ENCODE data around the gene TBC1D19. TPM values are rescaled to one million over a fixed set of nuclear protein-coding genes. Genes with fewer than 3 reads are reported as not detected.

Gene TBC1D19
- total and polyA plus RNA-seq, 4 donors: 1.2 to 5.8 (median 2.2) TPM

DNA sequence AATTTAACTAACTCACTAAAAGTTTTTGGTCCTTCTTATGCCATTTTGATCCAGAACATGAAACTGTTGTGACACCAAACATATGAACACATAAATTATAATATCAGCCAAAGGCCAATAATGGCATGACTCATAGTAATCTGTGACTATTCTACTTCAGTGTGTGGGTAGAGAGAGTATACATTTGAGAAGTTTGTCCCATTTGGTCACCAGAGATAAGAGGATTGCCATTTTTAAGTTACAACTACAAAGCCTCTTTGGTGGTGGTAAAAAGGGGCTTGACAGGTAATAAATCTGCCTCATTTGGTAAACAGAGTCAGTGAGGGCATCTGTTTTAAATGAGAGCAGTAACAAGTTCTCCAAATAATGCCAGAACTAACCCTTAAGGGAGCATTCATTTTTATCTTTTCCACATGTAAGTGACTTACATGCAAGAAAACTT, 117.9 kb downstream of the TBC1D19 start:
- TF ChIP-seq, protein P1, sequence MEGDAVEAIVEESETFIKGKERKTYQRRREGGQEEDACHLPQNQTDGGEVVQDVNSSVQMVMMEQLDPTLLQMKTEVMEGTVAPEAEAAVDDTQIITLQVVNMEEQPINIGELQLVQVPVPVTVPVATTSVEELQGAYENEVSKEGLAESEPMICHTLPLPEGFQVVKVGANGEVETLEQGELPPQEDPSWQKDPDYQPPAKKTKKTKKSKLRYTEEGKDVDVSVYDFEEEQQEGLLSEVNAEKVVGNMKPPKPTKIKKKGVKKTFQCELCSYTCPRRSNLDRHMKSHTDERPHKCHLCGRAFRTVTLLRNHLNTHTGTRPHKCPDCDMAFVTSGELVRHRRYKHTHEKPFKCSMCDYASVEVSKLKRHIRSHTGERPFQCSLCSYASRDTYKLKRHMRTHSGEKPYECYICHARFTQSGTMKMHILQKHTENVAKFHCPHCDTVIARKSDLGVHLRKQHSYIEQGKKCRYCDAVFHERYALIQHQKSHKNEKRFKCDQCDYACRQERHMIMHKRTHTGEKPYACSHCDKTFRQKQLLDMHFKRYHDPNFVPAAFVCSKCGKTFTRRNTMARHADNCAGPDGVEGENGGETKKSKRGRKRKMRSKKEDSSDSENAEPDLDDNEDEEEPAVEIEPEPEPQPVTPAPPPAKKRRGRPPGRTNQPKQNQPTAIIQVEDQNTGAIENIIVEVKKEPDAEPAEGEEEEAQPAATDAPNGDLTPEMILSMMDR (IDR thresholded peaks at IDR 0.05; ENCODE audit: low read depth, low read length, missing input control): no peak
- no peak for TF ChIP-seq JUND (IDR thresholded peaks at IDR 0.05)
- no peak for TF ChIP-seq EGR1 (IDR thresholded peaks at IDR 0.05; ENCODE audit: low read depth in 2 of 2)
- no peak for TF ChIP-seq HNF4G (IDR thresholded peaks at IDR 0.05)
- TF ChIP-seq SP1 (IDR thresholded peaks at IDR 0.05): no peak
- no peak for TF ChIP-seq HNF4A (conservative IDR thresholded peaks at IDR 0.05)
- no peak for TF ChIP-seq TAF1 (conservative IDR thresholded peaks at IDR 0.05)
- no peak for TF ChIP-seq FOXA1 (IDR thresholded peaks at IDR 0.05)
- no peak for TF ChIP-seq GABPA (IDR thresholded peaks at IDR 0.05 in 1 of 2, conservative IDR thresholded peaks at IDR 0.05 in 1 of 2)
- no peak for TF ChIP-seq RXRA (IDR thresholded peaks at IDR 0.05)
- H3K4me3 ChIP-seq (ENCODE audit: low read depth in 1 of 3, low read length in 3 of 3): no peak overlapping the region
- H3K9me3 ChIP-seq (ENCODE audit: control insufficient read depth in 4 of 4, low read length in 3 of 4): no peaks in the 10 kb centered on the region
- H3K9ac ChIP-seq (ENCODE audit: low read depth in 1 of 2, low read length in 2 of 2): no peak overlapping the region
- no peaks in the 10 kb centered on the region for H3K36me3 ChIP-seq (ENCODE audit: control insufficient read depth in 4 of 4, insufficient read depth in 3 of 4, low read depth in 1 of 4, low read length in 3 of 4)
- no peaks in the 10 kb centered on the region for H3K27me3 ChIP-seq (ENCODE audit: control insufficient read depth in 4 of 4, insufficient read depth in 4 of 4, low read length in 3 of 4)
- no peak overlapping the region for H3K27ac ChIP-seq (ENCODE audit: low read depth in 1 of 2, low read length in 2 of 2)
- no peaks in the 10 kb centered on the region for H3K4me1 ChIP-seq (ENCODE audit: control insufficient read depth in 4 of 4, insufficient read depth in 4 of 4, low read length in 3 of 4)
- DNase-seq (ENCODE audit: low spot score): no peak

DNA sequence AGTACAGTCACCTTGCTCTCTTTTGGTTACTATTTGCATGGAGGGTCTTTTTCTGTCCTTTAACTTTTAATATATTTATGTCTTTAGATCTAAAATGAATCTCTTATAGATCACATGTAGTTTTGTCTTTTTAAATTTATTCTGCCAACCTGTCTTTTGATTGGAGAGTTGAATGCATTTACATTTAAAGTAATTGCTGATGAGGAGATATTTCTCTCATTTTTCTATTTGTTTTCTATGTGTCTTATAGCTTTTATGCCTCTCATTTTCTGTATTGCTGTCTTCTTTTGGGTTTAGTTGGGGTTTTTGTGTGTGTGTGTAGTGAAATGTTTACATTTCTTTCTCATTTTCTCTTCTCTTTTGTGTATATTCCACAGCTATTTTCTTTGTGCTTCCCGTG, 123.5 kb downstream of the TBC1D19 start:
- WGBS: 96% methylated on average over 1 of the region's 1 CpG
- TF ChIP-seq SP1 (IDR thresholded peaks at IDR 0.05) (no peak), FOXA2 (IDR thresholded peaks at IDR 0.05) (no peak), GABPA (IDR thresholded peaks at IDR 0.05 in 1 of 2, conservative IDR thresholded peaks at IDR 0.05 in 1 of 2) (no peak), HNF4A (conservative IDR thresholded peaks at IDR 0.05) (no peak), JUND (IDR thresholded peaks at IDR 0.05) (no peak), RXRA (IDR thresholded peaks at IDR 0.05) (no peak), NR2F2 (IDR thresholded peaks at IDR 0.05) (no peak)
- TF ChIP-seq, protein P2, sequence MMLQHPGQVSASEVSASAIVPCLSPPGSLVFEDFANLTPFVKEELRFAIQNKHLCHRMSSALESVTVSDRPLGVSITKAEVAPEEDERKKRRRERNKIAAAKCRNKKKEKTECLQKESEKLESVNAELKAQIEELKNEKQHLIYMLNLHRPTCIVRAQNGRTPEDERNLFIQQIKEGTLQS (IDR thresholded peaks at IDR 0.05): no peak
- TF ChIP-seq, protein P1 (IDR thresholded peaks at IDR 0.05; ENCODE audit: low read depth, low read length, missing input control): no peak
- TF ChIP-seq, protein P3, sequence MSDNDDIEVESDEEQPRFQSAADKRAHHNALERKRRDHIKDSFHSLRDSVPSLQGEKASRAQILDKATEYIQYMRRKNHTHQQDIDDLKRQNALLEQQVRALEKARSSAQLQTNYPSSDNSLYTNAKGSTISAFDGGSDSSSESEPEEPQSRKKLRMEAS (IDR thresholded peaks at IDR 0.05): no peak
- TF ChIP-seq, protein P4, sequence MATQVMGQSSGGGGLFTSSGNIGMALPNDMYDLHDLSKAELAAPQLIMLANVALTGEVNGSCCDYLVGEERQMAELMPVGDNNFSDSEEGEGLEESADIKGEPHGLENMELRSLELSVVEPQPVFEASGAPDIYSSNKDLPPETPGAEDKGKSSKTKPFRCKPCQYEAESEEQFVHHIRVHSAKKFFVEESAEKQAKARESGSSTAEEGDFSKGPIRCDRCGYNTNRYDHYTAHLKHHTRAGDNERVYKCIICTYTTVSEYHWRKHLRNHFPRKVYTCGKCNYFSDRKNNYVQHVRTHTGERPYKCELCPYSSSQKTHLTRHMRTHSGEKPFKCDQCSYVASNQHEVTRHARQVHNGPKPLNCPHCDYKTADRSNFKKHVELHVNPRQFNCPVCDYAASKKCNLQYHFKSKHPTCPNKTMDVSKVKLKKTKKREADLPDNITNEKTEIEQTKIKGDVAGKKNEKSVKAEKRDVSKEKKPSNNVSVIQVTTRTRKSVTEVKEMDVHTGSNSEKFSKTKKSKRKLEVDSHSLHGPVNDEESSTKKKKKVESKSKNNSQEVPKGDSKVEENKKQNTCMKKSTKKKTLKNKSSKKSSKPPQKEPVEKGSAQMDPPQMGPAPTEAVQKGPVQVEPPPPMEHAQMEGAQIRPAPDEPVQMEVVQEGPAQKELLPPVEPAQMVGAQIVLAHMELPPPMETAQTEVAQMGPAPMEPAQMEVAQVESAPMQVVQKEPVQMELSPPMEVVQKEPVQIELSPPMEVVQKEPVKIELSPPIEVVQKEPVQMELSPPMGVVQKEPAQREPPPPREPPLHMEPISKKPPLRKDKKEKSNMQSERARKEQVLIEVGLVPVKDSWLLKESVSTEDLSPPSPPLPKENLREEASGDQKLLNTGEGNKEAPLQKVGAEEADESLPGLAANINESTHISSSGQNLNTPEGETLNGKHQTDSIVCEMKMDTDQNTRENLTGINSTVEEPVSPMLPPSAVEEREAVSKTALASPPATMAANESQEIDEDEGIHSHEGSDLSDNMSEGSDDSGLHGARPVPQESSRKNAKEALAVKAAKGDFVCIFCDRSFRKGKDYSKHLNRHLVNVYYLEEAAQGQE (IDR thresholded peaks at IDR 0.05): no peak
- Histone ChIP-seq H3K27ac (ENCODE audit: low read depth in 1 of 2, low read length in 2 of 2) (no peak overlapping the region), H3K9ac (ENCODE audit: low read depth in 1 of 2, low read length in 2 of 2) (no peak overlapping the region), H3K4me1 (ENCODE audit: control insufficient read depth in 4 of 4, insufficient read depth in 4 of 4, low read length in 3 of 4) (no peaks in the 10 kb centered on the region), H3K27me3 (ENCODE audit: control insufficient read depth in 4 of 4, insufficient read depth in 4 of 4, low read length in 3 of 4) (no peaks in the 10 kb centered on the region), H3K36me3 (ENCODE audit: control insufficient read depth in 4 of 4, insufficient read depth in 3 of 4, low read depth in 1 of 4, low read length in 3 of 4) (no peaks in the 10 kb centered on the region), H3K4me3 (ENCODE audit: low read depth in 1 of 3, low read length in 3 of 3) (no peak overlapping the region), H3K9me3 (ENCODE audit: control insufficient read depth in 4 of 4, low read length in 3 of 4) (no peaks in the 10 kb centered on the region)
- no peak for DNase-seq (ENCODE audit: low spot score)

All from liver (tissue), 9 donors.